ENCODE data around the gene CTSF.
"Not testable (repeated sequence)": the region's sequence is repeated elsewhere in the genome, so short reads cannot be mapped to it uniquely, and the experiment has no call there.

CTSF gene

GRCh38 chr11:66589315-66589714 is 20.9 kb upstream of the CTSF start:
- DNase-seq, result not testable (repeated sequence)

GRCh38 chr11:66586136-66586535 is 17.7 kb upstream of the CTSF start:
- no peak for DNase-seq

- DNase-seq, result not testable (repeated sequence)
These were observed 17.0 kb upstream of the CTSF start for GRCh38 chr11:66585447-66585846.

GRCh38 chr11:66582565-66583147 is 14.2 kb upstream of the CTSF start:
- not testable (repeated sequence) for DNase-seq

- DNase-seq, result no peak
These were observed 12.9 kb upstream of the CTSF start for GRCh38 chr11:66581261-66581660.

- DNase-seq, result no peak
These were observed 12.4 kb upstream of the CTSF start for GRCh38 chr11:66580803-66581202.

- DNase-seq, result no peak
These were observed 10.7 kb upstream of the CTSF start for GRCh38 chr11:66579017-66579606.

GRCh38 chr11:66570850-66571180 is 2.4 kb upstream of the CTSF start:
- DNase-seq, result no peak

- DNase-seq, result no peak
These were observed 1.9 kb upstream of the CTSF start for GRCh38 chr11:66570079-66570849.

GRCh38 chr11:66569076-66569475 is 670 bp upstream of the CTSF start:
- DNase-seq, result no peak

GRCh38 chr11:66567787-66568123 is 651 bp downstream of the CTSF start:
- no peak for DNase-seq

- no peak for DNase-seq
These were observed 2.2 kb downstream of the CTSF start for GRCh38 chr11:66566221-66566620.

- no peak for DNase-seq
These were observed 3.4 kb downstream of the CTSF start for GRCh38 chr11:66564984-66565383.

- DNase-seq, result no peak
These were observed 3.9 kb downstream of the CTSF start for GRCh38 chr11:66564538-66564937.

- DNase-seq, result no peak
These were observed 4.6 kb downstream of the CTSF start for GRCh38 chr11:66563832-66564231.

GRCh38 chr11:66562907-66563583 is 5.4 kb downstream of the CTSF start:
- DNase-seq, result no peak

GRCh38 chr11:66562275-66562674 is 6.1 kb downstream of the CTSF start:
- DNase-seq, result no peak

GRCh38 chr11:66561975-66562248 is 6.5 kb downstream of the CTSF start:
- DNase-seq, result no peak

- DNase-seq, result no peak
These were observed 7.0 kb downstream of the CTSF start for GRCh38 chr11:66561178-66561974.

- no peak for DNase-seq
These were observed 8.3 kb downstream of the CTSF start for GRCh38 chr11:66559866-66560676.

- DNase-seq, result no peak
These were observed 9.1 kb downstream of the CTSF start for GRCh38 chr11:66559142-66559865.

All from NCI-H1048 (cell line).